Measurements from ENCODE around the gene FAM193A.
A peak's percentile ranks its signal among the peaks of the same experiment; 100 is the strongest.
"Not testable (repeated sequence)": the region's sequence is repeated elsewhere in the genome, so short reads cannot be mapped to it uniquely, and the experiment has no call there.

The FAM193A gene

GRCh38 chr4:2515830-2516550, 20.5 kb upstream of the FAM193A start:
- POLR2A ChIA-PET (ENCODE audit: low non-redundant PET), result no interaction called here
- H3K27ac ChIP-seq, result peak overlapping the region; percentile 58
- DNase-seq (ENCODE audit: low spot score), result no peak
- TF ChIP-seq CTCF (conservative IDR thresholded peaks at IDR 0.05; ENCODE audit: low read depth), result no peak
- CTCF ChIA-PET, result interaction anchor here (0.6 kb wide), 1 partner anchor 40 kb away, joined by 3 read pairs; no protein-coding TSS in a partner anchor

DNA sequence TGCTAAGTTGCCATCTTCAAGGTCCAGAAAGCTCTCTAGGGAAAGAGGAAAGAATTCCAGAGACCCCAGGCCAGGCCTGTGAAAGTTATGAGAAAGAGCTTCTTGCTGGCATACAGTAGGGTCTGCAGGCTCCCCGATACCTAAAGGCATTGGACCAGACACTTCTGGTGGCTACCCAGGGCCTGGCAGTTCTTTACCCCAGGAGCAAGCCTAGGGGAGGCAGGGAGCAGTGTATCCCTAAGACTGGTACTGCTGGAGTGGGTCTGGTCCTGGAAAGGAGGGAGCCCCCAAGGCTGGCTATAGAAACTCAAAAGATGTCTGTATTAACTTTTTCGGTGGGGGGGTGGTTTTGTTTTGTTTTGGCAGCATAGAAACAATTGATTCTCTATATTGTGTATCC, 19.8 kb upstream of the FAM193A start:
- TF ChIP-seq CTCF (conservative IDR thresholded peaks at IDR 0.05; ENCODE audit: low read depth), result no peak
- CTCF ChIA-PET, result interaction anchor here (0.6 kb wide), 1 partner anchor 39 kb away, joined by 3 read pairs; no protein-coding TSS in a partner anchor

DNA sequence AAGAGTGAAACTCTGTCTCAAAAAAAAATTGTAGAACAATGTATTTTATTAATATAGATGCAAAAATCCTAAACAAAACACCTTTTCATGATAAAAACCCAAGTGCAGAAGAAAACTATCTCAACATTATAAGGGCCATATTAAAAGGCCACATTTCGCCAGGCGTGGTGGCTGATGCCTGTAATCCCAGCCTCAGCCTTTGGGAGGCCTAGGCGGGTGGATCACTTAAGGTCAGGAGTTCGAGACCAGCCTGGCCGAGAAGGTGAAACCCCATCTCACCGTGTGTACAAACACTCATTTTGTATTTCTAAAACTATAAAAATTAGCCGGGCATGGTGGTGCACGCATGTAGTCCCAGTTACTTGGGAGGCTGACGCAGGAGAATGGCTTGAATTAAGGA, 9.9 kb upstream of the FAM193A start:
- CTCF ChIA-PET, result interaction anchor here (0.7 kb wide), 1 partner anchor 1420 kb away, joined by 4 read pairs; no protein-coding TSS in a partner anchor
- POLR2A ChIA-PET (ENCODE audit: low non-redundant PET), result no interaction called here

More for the DNA sequence above, 19.8 kb upstream of the FAM193A start:
- POLR2A ChIA-PET (ENCODE audit: low non-redundant PET), result no interaction called here
- no peak for DNase-seq (ENCODE audit: low spot score)
- H3K27ac ChIP-seq, result peak overlapping the region; percentile 58

GRCh38 chr4:2534904-2535375, 1.5 kb upstream of the FAM193A start:
- CTCF ChIA-PET, result no interaction called here
- H3K27ac ChIP-seq, result peak overlapping the region; percentile 92
- no peak for DNase-seq (ENCODE audit: low spot score)
- no peak for TF ChIP-seq CTCF (conservative IDR thresholded peaks at IDR 0.05; ENCODE audit: low read depth)
- POLR2A ChIA-PET (ENCODE audit: low non-redundant PET), result no interaction called here

More for the DNA sequence above, 9.9 kb upstream of the FAM193A start:
- no peak for DNase-seq (ENCODE audit: low spot score)
- no peak overlapping the region for H3K27ac ChIP-seq
- TF ChIP-seq CTCF (conservative IDR thresholded peaks at IDR 0.05; ENCODE audit: low read depth), result no peak

DNA sequence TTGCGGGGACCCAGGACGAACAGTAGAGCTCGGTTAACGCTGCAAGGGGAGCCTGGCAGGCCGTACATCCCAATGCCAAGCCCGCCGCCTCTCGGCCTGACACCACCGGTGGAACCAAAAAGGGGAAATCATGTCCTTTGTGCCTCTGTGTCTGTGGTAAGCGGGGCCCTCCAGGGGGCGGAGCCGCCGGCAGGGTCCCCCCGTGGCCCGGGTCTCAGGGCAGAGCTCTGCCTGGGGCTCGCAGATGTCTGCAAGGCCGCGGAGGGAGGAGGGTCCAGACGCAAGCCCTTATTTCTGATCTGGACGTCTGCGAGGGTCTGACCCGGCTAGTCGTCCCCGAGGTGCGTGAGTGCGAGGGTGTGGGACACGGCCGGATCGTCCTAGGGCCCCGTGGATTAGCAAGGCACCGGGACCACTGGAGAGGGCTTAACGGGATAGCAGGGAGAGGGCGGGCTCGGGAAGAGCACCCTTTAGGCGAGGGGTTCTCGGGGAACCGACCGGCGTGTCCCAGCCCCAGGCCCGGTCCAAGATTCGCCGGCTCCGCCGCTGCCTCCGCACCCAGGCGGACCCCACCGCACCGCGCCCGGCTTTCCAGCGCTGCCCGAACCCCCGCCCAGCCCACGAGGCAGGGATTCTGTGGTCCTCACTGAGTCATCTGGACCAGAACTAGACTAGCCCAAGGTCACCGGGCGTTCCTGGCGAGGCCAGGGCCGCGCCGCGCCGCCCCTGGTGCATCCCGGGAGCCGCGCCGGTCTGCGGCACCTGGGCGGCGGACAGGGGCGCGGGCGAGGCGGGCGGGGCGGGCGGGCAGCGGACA, 863 bp upstream of the FAM193A start:
- POLR2A ChIA-PET (ENCODE audit: low non-redundant PET), result no interaction called here
- no peak for TF ChIP-seq CTCF (conservative IDR thresholded peaks at IDR 0.05; ENCODE audit: low read depth)
- DNase-seq (ENCODE audit: low spot score), result no peak
- CTCF ChIA-PET, result no interaction called here
- peak overlapping the region; percentile 92 for H3K27ac ChIP-seq

- CTCF ChIA-PET, result no interaction called here
- TF ChIP-seq CTCF (conservative IDR thresholded peaks at IDR 0.05; ENCODE audit: low read depth), result no peak
- POLR2A ChIA-PET (ENCODE audit: low non-redundant PET), result no interaction called here
- H3K27ac ChIP-seq, result peak overlapping the region; percentile 92
- DNase-seq (ENCODE audit: low spot score), result peak; percentile 14
Measured at GRCh38 chr4:2537011-2537830, 774 bp downstream of the FAM193A start.

GRCh38 chr4:2543580-2544191, 7.2 kb downstream of the FAM193A start:
- CTCF ChIA-PET; POLR2A ChIA-PET (ENCODE audit: low non-redundant PET); DNase-seq (ENCODE audit: low spot score); H3K27ac ChIP-seq: not testable (repeated sequence)
